ENCODE data around the gene HTR2B.

GRCh38 chr2:231168460-231169139 lies 43.8 kb upstream of the HTR2B start:
- TF ChIP-seq EZH2phosphoT487 (IDR thresholded peaks at IDR 0.05; ENCODE audit: insufficient read depth, low read depth) (no peak), EZH2 (IDR thresholded peaks at IDR 0.05; ENCODE audit: insufficient read depth, poor library complexity, severe bottlenecking) (no peak)

Measured in GM23248 (cell line).